GM19023 (cell line): ENCODE results near the gene MYL3.
"Not testable (repeated sequence)": the region's sequence is repeated elsewhere in the genome, so short reads cannot be mapped to it uniquely, and the experiment has no call there.

Source experiments
- ATAC-seq: cut with Tn5 transposase; IDR thresholded peaks from one replicate; pipeline ENCODE4 v1.9.1; 2021; ENCODE audit warnings: mild to moderate bottlenecking, moderate library complexity; ENCODE audit not compliant: unreplicated experiment

Gene MYL3

GRCh38 chr3:46863261-46863782 is at the start of gene MYL3:
Gene MYL3, minus strand, starts transcription at chr3:46863444. Its CDS starts 54 bp downstream, at chr3:46863390.
- no peak for ATAC-seq

DNA sequence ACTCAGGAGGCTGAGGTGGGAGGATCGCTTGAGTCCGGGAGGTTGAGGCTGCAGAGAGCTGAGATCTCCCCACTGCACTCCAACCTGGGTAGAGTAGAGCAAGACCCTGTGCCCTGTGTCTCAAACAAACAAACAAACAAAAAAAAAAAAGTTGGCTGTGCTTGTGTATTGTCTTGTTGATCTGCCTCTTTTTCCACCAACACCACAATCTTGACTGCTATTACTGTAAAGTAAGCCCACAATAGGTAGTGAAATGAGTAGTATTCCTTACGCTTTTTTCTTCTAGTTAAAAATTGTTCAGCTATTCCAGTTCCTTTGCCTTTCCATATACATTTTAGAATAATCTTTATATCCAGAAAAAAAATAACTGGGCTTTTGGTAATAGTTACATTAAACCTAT is 49.7 kb upstream of the MYL3 start:
- ATAC-seq = no peak

- not testable (repeated sequence) for ATAC-seq
These were observed 47.7 kb upstream of the MYL3 start for GRCh38 chr3:46910914-46911313.

DNA sequence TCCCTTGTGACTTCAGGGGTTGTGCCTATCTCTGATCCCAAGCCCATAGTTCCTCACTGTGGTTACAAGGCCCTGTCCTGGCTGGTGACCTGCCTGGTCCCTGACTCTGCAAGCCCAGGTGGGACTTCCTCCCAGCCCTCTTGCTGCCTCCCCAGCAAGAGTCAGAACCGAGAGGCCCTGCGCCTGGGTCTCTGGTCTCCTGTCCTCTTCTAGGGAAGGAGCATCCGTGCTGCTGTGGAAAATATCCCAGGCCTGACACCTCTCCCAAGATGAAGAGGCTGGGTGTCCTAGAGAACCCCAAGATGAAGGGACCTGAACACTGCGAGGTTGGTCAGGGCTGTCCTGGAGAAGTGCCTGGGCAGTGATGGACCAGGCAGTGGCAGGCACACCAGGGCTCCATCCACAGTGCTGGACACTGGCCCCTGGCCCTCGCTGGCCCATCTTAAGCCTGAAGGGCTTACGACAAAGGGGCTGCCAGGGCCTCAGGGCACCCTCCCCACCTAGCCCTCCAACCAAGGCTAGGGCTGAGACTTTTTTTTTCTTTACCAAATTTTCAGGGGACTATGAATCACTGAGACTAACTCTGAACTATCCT is 47.0 kb upstream of the MYL3 start:
- ATAC-seq = no peak

DNA sequence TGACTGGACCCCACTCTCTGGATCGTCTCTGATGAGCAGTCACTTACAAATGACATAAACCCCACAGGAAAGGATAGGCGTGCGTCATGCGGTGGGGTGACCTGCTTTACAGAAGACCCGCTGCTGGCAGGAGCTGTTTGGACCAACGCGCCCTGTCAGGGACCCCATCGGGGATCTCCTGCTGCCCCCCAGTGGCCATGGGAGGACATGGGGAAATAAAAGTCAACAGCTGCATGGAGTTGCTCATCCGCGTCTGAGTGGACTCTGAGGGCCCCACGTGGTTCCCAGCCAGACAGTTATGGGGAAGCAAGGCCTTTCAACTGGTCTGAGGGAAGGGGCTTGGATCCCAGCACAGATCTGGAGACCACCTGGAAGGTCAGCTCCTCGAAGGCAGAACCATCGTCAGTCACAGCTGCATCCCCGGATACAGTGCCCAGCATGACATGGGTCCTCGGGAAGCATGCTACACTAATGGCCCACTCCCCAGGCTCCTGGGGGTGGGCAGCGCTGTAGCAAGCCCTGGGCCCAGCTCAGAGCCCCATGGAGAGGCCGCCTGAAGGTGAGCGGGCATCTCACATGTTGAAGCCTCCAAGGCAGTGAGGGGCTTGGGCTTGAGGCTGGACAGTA is 46.4 kb upstream of the MYL3 start:
- peak; percentile 64 for ATAC-seq

GRCh38 chr3:46908986-46909534 is 45.8 kb upstream of the MYL3 start:
- no peak for ATAC-seq

- ATAC-seq = no peak
These were observed 45.2 kb upstream of the MYL3 start for GRCh38 chr3:46908294-46908985.

DNA sequence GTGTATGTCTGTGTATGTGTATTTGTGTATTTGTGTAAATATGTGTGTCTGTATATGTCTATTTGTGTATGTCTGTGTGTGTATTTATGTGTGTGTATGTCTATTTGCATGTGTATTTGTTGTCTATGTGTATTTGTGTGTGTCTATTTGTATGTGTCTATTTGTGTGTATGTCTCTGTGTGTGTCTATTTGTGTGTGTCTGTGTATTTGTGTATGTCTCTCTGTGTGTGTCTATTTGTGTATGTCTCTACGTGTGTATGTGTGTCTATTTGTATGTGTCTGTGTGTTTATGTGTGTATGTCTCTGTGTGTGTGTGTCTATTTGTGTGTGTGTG is 44.7 kb upstream of the MYL3 start:
- ATAC-seq = no peak

GRCh38 chr3:46907271-46907670 is 44.0 kb upstream of the MYL3 start:
- no peak for ATAC-seq

- no peak for ATAC-seq
These were observed 43.3 kb upstream of the MYL3 start for GRCh38 chr3:46906471-46907058.

DNA sequence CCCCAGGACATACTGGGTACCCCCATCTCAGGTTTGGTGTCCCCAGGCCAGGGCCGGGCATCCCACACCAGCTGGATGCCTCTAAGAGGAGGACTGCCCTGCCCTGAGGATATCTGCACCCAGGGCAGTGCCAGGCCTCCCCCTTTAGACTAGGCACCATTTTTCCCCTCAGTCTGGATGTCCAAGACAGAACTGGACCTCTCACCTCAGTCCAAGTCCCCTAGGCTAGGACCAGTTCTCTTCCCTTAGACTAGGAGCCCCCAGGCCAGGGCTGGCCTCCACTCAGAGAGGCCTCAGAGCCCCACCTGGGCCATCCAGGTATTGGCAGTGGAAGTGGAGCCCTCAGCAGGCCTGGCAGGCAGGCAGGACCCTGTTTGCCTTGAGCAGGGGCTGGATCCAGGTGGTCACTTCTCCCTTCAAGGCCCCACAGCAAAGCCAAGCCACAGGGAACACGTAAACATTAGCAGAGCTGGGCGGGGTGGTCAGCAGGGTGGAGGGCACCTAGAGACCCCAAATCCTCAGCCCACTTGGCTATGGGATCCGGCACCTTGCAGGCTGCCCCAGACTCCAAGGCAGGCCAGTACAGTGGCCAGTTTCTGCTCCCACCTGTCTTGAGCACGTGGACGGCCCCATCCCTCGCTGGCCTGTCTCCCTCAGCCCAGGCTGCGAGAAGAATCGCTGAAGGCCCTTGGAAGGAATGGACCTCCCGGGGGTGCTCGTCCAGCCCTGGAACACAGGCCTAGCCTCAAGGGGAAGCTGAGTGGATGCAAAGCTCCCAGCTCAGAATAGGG is 42.6 kb upstream of the MYL3 start:
- ATAC-seq = no peak

- ATAC-seq = no peak
These were observed 41.9 kb upstream of the MYL3 start for GRCh38 chr3:46905213-46905560.

DNA sequence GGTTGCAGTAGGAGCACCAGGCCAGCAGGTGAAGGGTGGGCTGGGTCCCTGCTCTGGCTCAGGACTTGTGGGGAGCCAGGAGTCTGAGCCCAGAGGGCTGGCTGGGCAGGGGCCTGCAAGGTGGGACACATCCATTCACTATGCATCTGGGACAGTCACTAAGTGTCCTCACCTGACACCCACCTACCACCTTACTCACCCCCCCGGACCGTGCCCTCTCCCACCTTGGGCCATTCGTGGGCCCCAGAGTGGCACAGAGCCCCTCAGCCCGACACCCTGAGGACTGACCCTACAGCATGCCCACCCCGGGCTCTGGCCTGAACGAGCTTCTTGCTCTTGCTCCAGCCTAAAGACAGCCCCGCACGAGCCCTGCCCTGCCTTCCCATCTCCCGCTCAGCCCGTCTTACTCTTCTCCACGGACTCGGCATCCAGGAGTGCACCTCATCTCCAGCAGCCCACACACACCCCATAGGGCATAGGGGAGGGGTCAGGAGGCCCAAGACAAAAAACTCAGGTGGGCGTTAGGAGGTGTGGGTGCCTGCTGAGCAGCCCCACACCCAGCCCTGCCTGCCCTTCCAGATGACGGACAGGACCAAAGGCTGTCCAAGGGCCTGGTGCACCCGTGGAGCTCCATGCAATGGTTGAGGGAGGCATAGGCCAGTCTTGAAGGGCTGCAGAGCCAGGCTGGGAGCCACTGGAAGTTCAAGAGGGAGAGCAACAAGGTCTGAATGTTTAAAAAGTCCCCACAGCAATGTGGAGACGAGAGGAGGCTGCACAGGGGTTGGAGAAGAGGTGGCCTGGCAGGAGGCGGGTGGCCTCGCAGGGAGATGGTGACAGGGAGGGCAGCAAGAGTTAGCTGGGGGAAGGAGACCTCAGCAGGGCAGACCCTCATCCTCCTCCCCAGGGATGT is 41.3 kb upstream of the MYL3 start:
- no peak for ATAC-seq

DNA sequence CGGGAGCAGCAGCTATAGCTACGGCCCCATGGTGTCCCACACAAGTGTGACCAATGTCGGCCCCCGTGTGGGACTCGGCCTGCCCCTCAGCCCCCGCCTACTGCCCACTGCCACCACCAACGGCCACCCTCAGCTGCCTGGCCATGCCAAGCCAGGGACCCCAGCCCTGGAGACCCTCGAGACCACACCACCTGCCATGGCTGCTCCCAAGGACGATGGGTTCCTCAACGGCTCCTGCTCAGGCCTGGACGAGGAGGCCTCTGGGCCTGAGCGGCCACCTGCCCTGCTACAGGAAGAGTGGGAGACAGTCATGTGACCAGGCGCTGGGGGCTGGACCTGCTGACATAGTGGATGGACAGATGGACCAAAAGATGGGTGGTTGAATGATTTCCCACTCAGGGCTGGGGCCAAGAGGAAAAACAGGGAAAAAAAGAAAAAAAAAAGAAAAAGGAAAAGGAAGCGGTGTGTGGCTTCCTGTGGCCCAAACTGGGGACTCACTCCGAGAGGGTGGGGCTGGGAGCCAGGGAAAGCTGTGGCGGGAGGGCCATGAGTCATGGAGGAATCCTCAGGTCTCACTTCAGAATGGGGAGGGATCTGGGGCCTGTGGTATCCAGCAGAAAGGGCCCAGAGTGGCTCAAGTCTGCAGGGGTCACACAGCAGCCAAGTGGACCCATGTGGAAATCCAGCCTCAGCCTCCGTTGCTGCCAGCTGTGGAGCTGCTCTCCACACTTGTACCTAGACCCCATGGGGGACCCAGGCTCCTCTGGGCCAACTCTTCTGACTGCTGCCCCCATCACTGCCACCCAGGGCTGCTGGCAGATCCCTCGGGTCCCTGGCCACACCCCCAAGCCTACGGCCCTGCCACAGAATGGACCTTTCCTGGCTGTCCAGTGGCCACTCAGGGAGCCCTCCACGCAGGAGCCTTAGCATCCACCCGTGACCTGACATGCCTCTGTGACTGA is 40.4 kb upstream of the MYL3 start:
- ATAC-seq = no peak

- no peak for ATAC-seq
These were observed 39.0 kb upstream of the MYL3 start for GRCh38 chr3:46902188-46902631.

DNA sequence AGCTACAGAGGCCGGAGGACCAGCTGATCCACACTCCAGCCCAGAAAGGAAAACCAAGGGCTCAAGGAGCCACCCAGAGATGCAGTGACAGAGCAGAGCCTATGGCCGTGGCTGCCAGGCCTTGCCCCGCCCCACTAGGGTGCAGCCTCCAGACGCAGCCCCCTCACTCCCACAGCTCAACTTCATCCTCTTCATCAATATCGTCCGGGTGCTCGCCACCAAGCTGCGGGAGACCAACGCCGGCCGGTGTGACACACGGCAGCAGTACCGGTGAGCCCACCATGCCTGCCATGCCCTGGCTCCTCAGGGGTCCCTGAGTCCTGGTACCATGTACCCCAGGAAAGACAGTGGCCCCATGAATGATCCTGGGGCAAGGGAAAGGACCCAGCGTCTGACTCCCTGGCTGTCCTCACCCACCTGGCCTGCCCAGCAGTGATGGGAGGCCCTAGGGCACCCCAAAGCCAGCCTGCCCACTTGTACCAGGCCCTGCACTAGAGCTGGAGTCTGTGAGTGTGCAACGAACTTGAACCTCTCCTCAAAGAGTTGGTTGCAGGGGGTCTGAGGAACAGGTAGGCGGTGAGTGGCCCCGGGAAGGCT is 38.4 kb upstream of the MYL3 start:
- no peak for ATAC-seq

GRCh38 chr3:46901061-46901460 is 37.8 kb upstream of the MYL3 start:
- ATAC-seq = no peak

GRCh38 chr3:46900356-46900755 is 37.1 kb upstream of the MYL3 start:
- no peak for ATAC-seq
